ENCODE results near the gene CACNA2D2.

DNA sequence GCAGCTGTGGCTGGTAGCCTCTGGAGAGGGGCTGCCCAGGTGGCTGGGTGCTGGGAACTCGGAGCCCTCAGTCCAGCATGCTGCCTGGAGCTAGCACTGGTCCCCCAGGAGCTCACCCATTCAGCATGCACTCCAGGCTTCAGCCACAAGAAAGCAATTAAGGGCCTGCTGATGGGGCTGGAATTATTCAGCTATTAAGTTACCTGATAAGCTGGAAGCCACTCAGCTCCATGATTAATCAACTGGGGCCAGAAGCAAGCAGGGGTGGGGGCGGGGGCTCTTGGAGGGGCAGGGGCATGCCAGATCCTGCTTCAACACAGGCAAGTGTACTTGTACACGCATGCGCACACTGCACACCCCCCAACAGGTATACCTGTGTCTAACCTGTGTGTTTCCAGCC, 122.1 kb downstream of the CACNA2D2 start:
- TF ChIP-seq, protein P1, sequence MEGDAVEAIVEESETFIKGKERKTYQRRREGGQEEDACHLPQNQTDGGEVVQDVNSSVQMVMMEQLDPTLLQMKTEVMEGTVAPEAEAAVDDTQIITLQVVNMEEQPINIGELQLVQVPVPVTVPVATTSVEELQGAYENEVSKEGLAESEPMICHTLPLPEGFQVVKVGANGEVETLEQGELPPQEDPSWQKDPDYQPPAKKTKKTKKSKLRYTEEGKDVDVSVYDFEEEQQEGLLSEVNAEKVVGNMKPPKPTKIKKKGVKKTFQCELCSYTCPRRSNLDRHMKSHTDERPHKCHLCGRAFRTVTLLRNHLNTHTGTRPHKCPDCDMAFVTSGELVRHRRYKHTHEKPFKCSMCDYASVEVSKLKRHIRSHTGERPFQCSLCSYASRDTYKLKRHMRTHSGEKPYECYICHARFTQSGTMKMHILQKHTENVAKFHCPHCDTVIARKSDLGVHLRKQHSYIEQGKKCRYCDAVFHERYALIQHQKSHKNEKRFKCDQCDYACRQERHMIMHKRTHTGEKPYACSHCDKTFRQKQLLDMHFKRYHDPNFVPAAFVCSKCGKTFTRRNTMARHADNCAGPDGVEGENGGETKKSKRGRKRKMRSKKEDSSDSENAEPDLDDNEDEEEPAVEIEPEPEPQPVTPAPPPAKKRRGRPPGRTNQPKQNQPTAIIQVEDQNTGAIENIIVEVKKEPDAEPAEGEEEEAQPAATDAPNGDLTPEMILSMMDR (IDR thresholded peaks at IDR 0.05; ENCODE audit: low read length): no peak
- no peak for TF ChIP-seq EZH2phosphoT487 (IDR thresholded peaks at IDR 0.05; ENCODE audit: low read length)
